SW480 (cell line): ENCODE data around the gene SKIC8.

ENCODE experiments used
- DNase-seq: peaks from one replicate; pipeline ENCODE4 v3.0.0-alpha.2; 2016; ENCODE audit warnings: low spot score

The SKIC8 gene

DNA sequence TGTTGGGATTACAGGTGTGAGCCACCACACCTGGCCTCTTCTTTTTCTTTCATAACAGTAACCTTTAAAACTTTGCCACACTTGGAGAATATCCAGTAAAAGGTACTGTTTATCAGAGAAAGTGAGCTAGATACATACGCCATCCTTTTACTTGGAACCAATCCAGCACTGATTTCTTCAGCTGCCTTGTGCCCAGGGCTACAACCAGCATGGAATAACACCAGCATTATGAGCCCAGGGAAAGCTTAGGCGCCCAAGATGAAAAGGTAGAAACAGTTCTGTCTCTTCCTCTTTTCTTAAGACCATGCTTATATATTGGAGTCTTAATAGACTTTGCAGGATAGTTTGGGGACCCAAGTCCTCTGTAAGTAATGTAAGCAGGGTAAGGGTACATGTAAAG is 8.4 kb downstream of the SKIC8 start:
- no peak for DNase-seq

GRCh38 chr15:78290222-78290621 is 9.2 kb downstream of the SKIC8 start:
- DNase-seq: no peak

- DNase-seq: no peak
These were observed 14.7 kb downstream of the SKIC8 start for GRCh38 chr15:78284758-78285157.

- DNase-seq: no peak
These were observed 17.1 kb downstream of the SKIC8 start for GRCh38 chr15:78282324-78282723.

DNA sequence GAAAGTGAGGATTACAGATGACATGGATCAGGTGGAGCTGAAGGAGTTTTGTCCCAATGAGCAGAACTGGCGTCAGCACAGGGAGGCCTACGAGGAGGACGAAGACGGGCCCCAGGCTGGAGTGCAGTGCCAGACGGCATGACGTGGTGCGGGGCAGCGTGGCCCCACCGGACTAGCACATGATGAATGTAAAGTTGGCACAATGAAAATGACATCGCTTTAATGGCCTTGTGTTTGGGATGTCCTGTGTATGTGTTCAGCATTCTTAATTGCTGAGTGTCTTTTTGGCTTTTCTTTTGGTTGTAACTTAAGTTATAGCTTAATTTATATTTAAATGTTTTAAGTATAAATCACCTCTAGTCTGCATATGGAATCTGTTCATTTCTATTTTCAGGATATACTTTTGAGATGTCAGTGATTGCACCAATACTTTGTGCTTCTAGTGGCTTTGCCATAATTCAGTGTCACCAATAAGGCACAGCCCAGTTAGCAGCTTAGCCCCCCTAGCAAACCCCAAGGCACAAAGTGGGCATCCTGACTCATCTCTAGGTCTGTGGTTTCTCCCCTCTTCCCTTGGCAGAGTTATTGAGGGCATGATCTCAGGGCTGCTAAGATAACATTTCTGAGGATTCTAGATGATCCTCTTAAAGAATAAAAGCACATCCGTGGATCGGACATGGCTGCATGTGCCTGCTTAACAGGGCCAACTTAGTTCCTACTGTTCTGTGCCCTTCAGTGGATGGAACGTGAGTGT is 18.9 kb downstream of the SKIC8 start:
- no peak for DNase-seq

DNA sequence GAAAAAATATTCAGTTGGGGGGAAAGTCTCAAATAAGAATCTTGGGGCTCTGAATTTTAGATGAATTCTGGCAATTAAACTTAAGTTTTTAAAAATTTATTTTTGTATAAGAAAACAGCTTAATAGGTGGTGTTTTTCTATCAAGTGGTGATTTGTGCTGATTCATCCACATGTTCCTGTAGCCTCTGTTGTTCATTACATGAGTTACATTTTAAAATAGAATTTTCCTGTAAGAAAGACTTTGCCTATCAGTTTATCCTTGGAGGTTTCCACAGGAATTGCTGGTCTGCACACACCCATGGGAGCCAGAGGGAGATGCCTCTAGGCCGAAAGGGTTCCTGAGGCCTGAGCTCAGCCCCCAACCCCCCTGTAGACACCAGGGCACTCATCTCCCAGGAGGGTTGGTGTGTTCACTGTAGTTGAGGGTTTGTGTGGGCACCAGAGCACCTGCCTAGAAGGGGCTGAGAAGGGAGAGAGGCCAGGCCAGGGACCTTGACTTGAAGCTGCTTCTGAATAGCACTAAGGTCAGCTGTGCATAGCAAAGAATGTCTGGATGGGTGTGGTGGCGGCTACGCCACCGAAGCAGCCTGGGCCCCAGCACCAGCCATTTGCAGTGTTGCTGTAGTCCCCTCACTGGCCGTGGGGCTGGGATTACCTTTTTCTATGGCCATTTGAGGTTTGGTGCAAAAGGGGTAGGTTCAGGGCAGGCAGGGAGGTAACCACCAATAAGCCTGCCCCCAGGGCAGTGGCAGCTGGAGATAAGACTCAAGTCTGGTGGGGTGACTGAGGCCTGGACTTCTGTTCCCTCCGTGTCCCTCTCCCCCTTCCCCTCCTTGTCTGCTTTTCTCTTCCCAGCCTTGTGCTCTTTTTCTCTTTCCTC is 23.1 kb downstream of the SKIC8 start:
- DNase-seq: no peak

DNA sequence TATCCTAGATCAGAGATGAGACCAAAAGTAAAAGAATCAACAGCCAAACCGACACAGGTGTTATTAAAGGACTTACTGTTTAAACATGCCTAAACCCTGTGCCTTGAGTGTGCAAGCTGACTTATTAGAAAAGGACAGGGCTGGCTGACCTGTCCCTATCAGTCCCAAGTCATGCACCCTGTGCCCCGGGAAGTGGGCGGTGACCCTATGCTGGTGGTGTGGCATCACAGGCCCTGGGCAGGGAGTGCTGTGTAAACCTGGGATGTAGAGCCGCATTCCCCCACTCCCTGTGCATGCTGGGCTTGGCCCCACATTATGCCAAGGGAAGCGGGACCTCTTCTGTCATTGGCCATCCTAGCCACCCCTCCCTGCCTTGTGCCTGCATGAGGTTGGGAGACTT is 24.4 kb downstream of the SKIC8 start:
- DNase-seq: no peak

GRCh38 chr15:78272776-78273175 is 26.6 kb downstream of the SKIC8 start:
- DNase-seq: no peak

GRCh38 chr15:78272316-78272715 is 27.1 kb downstream of the SKIC8 start:
- DNase-seq: no peak

DNA sequence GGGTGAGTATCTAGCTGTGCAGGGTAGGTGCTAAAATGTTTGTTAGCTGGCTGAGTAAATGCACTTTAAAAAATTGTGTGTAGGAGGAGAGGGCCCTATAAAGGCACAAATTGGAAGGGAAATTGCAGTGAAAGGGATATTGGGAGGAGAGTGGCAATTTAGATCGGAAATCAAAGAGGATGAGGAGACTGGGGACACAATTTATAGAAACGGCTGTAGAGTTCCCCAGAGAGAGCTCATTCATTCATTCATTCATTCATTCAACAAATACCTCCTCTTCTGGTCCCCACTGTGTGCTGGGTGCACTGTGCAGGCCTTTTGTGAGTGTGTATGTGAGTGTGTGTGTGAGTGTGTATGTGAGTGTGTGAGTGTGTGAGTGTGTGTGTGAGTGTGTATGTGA is 32.6 kb downstream of the SKIC8 start:
- DNase-seq: no peak

DNA sequence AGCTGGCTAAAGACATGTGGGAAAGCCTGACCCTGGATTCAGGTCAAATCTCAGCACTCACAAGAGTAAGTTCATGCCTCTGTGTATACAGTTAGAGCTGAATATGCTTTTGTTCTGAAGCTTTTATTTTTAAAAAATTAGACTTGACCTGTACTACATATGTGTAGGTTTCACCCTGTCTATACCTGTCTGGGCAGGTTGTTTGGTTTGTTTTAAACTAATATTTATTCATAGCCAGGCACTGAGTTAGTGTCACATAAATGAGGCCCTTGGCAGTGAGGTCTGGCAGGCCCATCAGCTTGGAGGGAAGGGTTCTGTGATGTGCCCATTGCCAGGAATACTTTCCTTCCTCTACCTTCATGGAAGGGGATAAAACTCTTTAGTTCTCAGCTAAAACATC is 33.2 kb downstream of the SKIC8 start:
- no peak for DNase-seq

- peak; percentile 42 for DNase-seq
These were observed 33.6 kb downstream of the SKIC8 start for GRCh38 chr15:78265752-78266224.

DNA sequence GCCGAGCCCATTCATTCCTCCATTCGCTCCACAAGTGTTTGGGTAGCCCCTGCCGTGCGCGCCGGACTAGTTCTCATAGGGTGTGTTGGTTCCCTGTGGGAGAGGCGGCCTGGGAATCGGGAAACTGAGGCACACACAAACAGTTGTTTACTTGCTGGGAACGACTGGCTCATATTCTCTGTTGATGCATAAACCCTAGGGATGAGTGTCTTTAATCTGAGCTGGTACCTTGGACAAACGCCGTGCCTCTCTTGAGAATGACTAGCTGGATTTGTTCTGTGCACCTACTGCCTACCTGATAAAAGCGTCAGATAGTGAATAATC is 34.3 kb downstream of the SKIC8 start:
- DNase-seq: no peak

DNA sequence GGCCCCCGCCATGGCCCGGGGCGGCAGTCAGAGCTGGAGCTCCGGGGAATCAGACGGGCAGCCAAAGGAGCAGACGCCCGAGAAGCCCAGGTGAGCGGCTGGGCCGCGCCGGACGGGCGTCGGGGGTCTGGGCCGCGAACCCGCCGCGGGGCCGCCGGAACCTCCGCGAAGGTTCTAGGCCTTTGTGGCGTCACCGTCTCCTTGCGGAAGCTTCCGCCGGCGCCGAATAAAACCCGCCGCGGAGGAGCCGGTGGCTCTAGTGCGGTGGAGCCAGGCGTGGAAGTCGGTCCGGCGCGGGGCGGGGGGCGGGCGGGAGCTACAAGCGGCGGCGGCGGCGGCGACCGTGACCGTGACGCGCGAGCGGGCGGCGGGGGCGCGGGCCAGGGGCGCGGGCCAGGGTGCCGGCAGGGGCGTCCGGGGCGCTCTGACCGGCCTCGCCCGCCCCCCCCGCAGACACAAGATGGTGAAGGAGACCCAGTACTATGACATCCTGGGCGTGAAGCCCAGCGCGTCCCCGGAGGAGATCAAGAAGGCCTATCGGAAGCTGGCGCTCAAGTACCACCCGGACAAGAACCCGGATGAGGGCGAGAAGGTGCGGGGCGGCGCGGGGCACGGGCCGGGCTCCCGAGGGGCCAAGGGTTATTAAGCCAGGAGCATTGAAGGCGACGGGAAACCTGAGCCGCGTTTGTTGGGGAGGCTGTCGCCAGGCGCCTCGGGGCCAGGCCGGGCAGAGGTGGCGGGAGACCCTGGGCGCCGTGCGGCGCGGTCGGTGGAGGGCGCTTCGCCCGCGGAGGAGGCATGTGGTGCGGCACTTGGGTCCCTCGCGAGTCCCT is 34.9 kb downstream of the SKIC8 start, which contains the start of gene DNAJA4:
Gene DNAJA4 (plus strand): TSS at position 259 of the 833 bp plus-strand sequence. CDS start 202 bp downstream, at position 461.
- peak; percentile 43 for DNase-seq

GRCh38 chr15:78263907-78264303 is 35.5 kb downstream of the SKIC8 start:
- peak; percentile 39 for DNase-seq

- DNase-seq: no peak
These were observed 36.0 kb downstream of the SKIC8 start for GRCh38 chr15:78263351-78263781.

GRCh38 chr15:78261062-78261461 is 38.3 kb downstream of the SKIC8 start:
- DNase-seq: no peak

- DNase-seq: no peak
These were observed 38.9 kb downstream of the SKIC8 start for GRCh38 chr15:78260489-78260888.

- DNase-seq: peak; percentile 22
These were observed 40.2 kb downstream of the SKIC8 start for GRCh38 chr15:78259232-78259631.

DNA sequence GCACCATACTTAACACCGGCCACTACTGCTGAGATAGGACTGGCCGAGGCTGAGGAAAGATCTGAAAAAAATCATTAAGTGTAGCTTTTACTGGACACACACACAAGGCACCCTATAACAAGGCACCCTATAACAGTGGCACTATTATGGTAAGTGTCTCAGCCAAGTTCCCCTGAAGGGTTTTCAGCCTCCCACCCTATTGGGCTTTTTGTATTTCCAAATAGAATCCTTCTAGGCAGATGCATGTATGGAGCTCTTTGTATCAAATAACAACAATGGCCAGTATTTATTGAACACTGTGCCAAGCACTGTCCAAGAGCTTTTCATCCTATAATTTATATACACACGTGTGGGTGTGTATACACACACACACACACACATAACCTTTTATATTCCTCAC is 41.7 kb downstream of the SKIC8 start:
- no peak for DNase-seq

- DNase-seq: no peak
These were observed 43.4 kb downstream of the SKIC8 start for GRCh38 chr15:78256044-78256437.

- DNase-seq: no peak
These were observed 43.9 kb downstream of the SKIC8 start for GRCh38 chr15:78255421-78256043.
